OCI-LY7 (cell line): ENCODE results near the gene EIF2AK3.

Experiments
- CTCF ChIP-seq: fragments of 200-600 bp; sonication (generic); conservative IDR thresholded peaks from 2 replicates; pipeline ENCODE4 v1.5.1; 2014; ENCODE audit warnings: mild to moderate bottlenecking, antibody characterized with exemption, low read length, moderate library complexity, mixed read lengths
- EZH2phosphoT487 ChIP-seq: fragments of 200-600 bp; sonication (generic); IDR thresholded peaks from 2 replicates; pipeline ENCODE4 v1.6.1; 2018; ENCODE audit warnings: low read depth, borderline replicate concordance, mild to moderate bottlenecking, mixed run types, antibody characterized with exemption, low read length, moderate library complexity, mixed read lengths

- no peak for TF ChIP-seq CTCF
- TF ChIP-seq EZH2phosphoT487 = no peak
These were observed 5.3 kb upstream of the EIF2AK3 start for GRCh38 chr2:88632569-88632968.
